Epithelial cell of prostate (primary cell): ENCODE data around the gene CES5A.
"Not testable (repeated sequence)": the region's sequence is repeated elsewhere in the genome, so short reads cannot be mapped to it uniquely, and the experiment has no call there.

Experiments used
- DNase-seq: peaks from one replicate; pipeline ENCODE4 v3.0.0-alpha.2; 2011; ENCODE audit warnings: low read depth, low spot score
- H3K27ac ChIP-seq: fragments of 450-650 bp; 2 replicates; pipeline ENCODE4 v1.5.1; 2017; ENCODE audit warnings: mild to moderate bottlenecking

The CES5A gene, protein sequence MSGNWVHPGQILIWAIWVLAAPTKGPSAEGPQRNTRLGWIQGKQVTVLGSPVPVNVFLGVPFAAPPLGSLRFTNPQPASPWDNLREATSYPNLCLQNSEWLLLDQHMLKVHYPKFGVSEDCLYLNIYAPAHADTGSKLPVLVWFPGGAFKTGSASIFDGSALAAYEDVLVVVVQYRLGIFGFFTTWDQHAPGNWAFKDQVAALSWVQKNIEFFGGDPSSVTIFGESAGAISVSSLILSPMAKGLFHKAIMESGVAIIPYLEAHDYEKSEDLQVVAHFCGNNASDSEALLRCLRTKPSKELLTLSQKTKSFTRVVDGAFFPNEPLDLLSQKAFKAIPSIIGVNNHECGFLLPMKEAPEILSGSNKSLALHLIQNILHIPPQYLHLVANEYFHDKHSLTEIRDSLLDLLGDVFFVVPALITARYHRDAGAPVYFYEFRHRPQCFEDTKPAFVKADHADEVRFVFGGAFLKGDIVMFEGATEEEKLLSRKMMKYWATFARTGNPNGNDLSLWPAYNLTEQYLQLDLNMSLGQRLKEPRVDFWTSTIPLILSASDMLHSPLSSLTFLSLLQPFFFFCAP

DNA sequence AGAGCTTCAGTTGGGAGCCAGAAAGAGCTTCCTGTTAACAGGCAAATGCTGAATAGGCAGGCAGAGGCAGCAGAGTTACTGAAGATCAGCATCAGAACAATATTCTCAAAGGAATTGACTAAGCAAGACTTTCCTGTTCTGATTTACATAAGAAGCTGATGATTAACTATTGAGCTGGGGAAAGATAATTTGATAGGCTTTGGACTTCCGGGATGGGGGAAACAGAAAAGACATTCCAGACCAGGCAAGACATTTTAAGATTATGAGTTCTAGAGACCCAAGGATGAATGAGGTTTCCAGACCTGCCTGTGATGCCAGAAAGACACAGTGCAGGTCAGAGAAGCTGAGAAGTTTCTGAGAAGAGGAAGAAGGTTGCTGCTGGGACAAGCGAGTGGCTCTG lies at the start of gene CES5A:
TSS of gene CES5A (minus strand) at position 101 of the 400 bp plus-strand sequence. CDS start 152 bp downstream, outside the sequence.
- no peak for DNase-seq
- no peak within 1 kb of the TSS for H3K27ac ChIP-seq

DNA sequence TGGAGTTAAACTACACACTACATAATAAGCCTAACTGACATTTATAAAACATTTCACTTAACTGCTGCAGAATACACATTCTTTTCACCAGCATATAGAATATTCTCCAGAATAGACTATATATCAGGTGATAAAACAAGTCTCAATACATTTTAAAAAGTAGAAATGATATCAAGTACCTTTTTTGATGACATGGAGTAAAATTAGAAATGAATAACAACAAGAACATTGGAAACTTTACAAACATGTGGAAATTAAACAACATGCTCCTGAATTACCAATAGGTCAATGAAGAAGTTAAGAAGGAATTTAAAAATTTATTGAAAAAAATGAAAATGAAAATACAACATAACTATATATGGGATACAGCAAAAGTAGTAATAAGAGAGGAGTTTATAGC lies 47.5 kb upstream of the CES5A start:
- H3K27ac ChIP-seq = no peak overlapping the region
- DNase-seq = no peak

GRCh38 chr16:55917373-55918160 lies 42.4 kb upstream of the CES5A start:
- DNase-seq = no peak
- H3K27ac ChIP-seq = no peak overlapping the region

DNA sequence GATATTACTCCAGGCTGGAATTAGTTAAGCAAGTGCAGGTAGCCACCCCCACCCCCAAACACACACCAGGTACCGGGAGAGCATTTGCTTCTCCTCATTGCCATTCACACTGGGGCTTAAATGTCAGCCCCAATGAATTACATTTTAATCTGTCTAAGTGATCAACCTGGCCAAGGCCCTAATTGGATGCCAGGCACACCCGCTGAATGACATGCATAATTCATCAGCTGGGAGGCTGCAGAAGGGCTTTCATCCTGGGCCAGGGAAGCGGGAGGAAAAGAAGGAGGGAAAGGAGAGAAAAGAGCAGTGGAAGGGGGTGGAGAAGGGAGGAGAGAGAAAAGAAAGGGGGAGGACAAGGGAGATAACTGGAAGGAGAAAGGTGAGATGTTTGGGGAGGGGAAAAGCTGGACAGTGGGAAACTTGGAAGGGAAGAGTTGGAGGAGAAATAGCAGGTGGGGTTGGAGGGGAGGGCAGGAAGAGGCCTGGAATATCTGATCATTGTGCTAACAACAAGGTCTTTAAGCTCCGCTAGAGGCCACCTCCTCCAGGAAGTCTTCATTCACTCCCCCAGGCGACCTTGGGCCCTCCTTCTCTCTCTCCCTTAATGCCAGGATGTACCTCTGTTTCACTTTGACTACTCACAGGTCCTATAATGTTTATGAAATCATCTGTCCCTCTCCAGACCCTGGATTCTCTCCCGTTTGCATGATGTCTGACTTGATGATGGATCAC lies 40.1 kb upstream of the CES5A start:
- DNase-seq = no peak
- no peak overlapping the region for H3K27ac ChIP-seq

DNA sequence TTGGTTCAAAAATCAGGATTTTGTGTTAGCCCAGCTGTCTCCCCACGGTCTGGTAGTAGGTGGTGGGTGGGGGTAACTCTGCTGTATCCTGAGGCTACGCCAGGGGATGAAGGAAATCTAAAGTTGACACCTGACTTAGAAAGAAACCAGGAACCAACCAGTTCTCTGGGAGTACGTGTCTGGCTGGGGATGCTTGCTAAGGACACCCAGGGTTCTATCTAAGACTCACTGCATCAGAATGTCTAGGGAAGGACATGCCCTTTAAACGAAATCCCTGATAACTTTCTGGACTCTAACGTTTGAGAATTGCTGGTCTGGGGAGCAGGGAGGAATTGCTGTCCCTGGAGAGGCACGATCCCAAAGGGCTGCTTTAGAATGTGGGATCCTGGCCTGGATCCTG lies 39.2 kb upstream of the CES5A start:
- H3K27ac ChIP-seq = no peak overlapping the region
- no peak for DNase-seq

- DNase-seq = peak; percentile 68
- H3K27ac ChIP-seq = peak overlapping the region; percentile 4
Observed at GRCh38 chr16:55913716-55914115, 38.5 kb upstream of the CES5A start.

GRCh38 chr16:55913121-55913520 lies 37.9 kb upstream of the CES5A start:
- peak overlapping the region; percentile 4 for H3K27ac ChIP-seq
- not testable (repeated sequence) for DNase-seq

DNA sequence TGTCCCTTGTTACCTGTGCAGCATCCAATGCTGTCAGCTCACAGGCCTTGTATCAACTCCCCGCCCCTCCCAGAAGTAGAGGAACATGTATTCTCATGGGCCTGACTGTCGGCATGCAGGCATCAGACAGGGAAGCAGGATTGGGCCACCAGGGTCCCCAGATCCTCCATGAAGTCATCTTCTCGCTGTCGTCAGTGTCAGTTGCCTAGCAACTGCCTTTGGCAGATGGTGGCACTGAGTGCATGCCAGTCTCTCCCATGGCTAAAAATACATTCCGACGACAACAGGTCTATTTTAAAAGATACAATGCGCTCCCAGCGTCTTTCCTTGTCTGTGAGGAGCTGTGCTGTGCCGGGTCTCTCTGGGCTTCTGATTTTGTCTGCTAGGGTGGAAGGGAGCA lies 36.8 kb upstream of the CES5A start:
- no peak for DNase-seq
- no peak overlapping the region for H3K27ac ChIP-seq

DNA sequence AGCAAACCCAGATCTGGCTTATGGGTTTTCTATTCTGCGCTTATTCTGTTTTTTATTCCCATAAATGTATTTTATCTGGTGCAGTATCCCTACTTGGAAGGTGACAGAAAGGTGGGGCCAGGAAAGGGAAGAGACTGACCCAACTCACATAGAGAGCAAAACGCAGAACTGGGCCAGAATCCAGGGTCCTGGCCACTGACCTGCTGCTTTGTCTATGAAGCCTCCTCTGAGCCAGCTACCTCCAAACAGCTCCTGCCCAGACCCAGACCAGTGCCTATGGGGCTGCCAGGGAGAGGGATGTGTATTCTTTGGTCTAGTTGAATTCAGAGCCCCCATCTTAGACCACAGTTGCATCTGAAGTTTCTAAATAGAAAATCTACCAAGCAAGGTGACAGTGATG lies 36.4 kb upstream of the CES5A start:
- no peak for DNase-seq
- no peak overlapping the region for H3K27ac ChIP-seq

- no peak for DNase-seq
- H3K27ac ChIP-seq = no peak overlapping the region
Observed at GRCh38 chr16:55909876-55910275, 34.7 kb upstream of the CES5A start.

DNA sequence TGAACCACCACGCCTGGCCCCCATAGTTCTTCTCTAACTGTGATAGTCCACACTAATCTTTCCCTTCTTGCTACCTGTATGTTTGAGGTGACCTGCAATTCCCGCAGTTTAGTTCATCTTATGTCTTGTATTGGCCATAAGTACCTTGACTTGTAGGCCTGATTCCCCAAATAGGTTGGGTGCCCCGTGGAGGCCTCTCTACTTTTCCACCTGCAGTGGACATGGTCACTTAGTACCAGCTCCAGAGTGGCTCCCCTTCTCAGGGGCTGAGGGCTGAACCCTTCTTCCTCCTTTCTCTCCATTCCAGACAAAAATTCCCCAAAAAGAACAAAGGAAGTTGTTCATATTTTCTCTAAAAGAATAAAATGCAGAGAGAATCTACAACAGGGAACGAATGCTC lies 33.5 kb upstream of the CES5A start:
- DNase-seq = no peak
- no peak overlapping the region for H3K27ac ChIP-seq

- H3K27ac ChIP-seq = no peak overlapping the region
- DNase-seq = no peak
Observed at GRCh38 chr16:55907661-55908060, 32.5 kb upstream of the CES5A start.

DNA sequence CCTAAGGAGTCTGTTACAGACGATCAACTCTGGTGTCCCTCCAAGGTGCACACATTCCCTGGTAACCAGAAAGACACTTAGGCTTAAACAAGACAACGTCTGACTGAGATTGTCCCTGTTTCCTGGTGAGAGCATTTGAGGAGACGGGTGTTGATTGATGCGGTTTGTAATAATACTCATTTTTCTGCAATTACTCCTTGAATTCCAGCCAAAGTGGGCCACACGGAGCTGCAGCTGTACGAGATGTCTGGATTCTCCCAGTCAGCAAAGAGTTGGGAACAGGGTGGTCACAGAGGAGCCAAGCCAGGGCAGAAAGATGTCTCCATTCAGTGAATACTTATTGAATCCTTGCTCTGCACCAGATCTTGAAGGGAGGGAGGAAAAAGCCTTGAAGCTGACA lies 30.9 kb upstream of the CES5A start:
- H3K27ac ChIP-seq = no peak overlapping the region
- DNase-seq = no peak

DNA sequence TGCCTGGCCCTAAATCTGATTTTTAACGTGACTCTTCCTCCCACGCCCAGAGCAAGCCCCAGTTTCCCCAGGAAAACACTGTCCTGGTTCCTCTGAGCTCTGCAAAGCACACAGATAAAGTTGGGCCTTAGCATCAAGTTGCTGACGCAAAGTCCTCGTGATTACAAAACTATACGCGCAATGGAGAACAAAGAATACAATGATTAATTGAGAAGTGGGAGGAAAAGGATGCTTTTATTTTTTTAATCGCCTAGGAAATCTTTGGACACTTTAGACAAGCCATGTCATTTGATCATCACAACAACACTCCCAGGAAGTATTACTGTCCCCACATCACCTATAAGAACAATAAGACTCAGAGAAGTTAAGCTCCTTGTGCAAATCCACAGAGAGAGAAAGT lies 30.5 kb upstream of the CES5A start:
- DNase-seq = no peak
- H3K27ac ChIP-seq = no peak overlapping the region

- no peak overlapping the region for H3K27ac ChIP-seq
- no peak for DNase-seq
Observed at GRCh38 chr16:55901566-55902217, 26.5 kb upstream of the CES5A start.

DNA sequence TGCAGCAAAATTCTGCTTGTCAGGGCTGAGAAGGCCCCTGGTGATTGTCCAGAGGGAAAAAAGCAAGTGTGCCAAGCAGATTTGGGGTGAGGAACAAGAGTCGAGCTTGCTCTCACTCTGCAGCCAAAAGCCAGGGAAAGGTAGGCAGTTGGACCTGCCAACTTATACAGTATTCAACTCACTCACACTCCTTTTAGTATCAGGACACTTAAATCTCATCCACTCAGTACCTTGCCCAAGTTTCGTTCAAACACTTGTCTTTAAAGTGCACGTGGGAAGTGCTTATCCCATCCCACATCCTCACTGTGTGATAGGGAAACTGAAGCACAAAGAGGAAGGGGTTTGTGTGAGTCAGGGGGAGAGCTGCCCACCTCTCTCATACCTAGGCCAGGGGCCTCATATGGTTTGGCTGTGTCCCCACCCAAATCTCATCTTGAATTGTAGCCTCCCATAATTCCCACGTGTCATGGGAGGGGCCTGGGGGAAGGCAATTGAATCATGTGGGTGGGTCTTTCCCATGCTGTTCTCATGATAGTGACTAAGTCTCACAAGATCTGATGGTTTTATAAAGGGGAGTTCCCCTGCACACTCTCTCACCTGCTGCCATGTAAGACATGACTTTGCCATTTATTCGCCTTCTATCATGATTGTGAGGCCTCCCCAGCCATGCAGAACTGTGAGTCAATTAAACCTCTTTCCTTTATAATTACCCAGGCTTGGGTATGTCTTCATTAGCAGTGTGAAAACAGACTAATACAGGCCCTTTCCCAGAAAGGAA lies 25.6 kb upstream of the CES5A start:
- H3K27ac ChIP-seq = no peak overlapping the region
- no peak for DNase-seq

DNA sequence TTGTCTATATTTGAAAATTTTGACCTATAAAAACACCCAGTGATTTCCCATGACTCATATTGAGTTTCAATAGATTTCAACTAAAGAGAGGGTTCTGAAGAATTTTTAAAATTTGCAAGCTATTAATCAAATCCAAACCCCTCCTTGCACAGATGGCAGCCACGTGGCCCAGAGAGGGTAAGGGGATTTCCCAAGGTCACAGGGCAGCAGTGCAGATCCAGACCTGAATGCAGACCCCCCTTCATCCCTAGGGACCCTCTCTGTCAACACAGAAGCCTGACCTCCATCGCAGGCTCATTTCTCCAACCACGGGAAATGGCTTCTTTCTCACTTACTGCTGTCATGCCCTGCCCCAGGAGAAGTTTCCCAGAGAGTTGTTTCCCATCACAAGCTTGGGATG lies 24.7 kb upstream of the CES5A start:
- DNase-seq = no peak

DNA sequence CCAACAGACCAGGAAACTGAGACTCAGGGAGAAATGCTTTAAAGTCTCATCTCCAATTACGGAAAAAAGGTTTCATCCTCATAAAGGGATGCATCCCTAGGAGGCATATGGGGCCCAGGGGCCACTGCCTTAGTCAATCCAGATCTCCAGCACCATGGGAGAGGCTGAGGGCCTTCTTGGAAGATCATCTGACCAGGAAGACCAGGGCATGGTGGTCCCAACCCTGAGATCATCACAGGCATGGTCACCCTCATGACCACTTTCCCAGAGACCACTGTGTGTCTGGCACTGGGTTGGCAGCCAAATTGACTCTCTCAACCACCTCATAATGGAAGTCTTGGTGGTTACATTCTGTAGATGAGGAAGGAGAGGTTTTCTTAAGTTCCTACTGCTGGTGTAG lies 23.4 kb upstream of the CES5A start:
- DNase-seq = no peak
- H3K27ac ChIP-seq = no peak overlapping the region

More for the DNA sequence above, 24.7 kb upstream of the CES5A start:
- no peak overlapping the region for H3K27ac ChIP-seq

DNA sequence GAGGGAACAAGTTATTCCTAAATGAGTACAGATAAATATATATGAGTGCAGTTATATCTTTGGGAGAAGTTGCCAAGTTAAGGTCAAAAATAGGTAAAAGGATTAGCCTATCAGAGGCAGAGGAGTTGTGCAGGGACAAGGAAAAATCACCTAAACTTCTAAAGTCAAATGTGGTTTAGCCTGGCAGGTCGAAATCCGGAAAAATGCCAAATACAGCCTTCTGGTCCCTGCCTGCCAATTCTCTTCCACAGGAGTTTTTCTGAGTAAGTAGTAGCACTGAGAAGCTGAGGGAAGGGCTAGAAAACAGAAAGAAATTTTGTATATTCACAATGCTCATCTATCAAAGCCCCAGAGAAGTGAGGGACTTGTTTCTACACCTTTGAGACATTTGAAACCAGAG lies 17.6 kb upstream of the CES5A start:
- H3K27ac ChIP-seq = no peak overlapping the region
- no peak for DNase-seq
